HG02840 (cell line): ENCODE results near the gene BSG.

Experiments used
- ATAC-seq: cut with Tn5 transposase; IDR thresholded peaks from one replicate; pipeline ENCODE4 v1.9.1; 2021; ENCODE audit warnings: mild to moderate bottlenecking, moderate library complexity, moderate number of reproducible peaks; ENCODE audit not compliant: unreplicated experiment, low FRiP score

The BSG gene

DNA sequence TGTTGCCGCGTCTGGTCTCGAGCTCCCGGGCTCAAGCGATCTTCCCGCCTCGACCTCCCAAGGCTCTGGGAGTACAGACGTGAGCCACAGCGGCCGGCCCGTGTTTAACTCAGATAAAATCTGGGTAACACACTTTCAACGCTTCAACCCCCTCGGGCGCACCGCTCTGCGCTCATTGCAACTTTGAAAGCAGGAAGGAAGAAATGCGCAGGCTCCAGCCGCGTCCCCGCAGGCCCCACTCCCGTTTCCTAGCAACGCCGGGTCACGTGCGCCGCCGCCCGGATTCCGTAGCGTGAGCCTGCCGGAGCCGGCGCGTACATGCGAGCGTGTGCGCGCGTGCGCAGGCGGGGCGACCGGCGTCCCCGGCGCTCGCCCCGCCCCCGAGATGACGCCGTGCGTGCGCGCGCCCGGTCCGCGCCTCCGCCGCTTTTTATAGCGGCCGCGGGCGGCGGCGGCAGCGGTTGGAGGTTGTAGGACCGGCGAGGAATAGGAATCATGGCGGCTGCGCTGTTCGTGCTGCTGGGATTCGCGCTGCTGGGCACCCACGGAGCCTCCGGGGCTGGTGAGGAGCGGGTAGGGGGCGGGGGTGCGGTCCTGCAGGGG, at the start of gene BSG:
BSG (plus strand) TSS at position 457 of the 603 bp plus-strand sequence; CDS start at position 496, 39 bp downstream.
- peak; percentile 78 for ATAC-seq

DNA sequence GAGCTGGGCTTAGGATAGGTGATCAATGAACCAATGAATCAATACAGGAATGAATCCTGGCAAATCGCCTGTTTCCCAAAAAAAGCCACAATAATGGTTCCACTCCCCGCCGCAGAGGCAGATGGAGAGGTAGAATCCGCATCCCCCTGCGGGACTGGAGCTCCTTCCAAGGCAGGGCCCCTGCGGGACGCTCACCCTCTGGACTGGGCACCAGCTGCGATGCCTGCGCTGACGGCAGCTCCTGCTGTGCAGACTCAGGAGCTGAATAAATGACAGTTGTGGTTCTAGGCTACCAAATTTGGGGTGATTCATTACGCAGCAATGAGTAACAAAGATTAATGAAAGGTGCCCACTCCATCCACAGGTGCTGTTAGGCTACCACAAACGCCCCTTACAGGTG, 49.7 kb upstream of the BSG start:
- ATAC-seq: no peak

DNA sequence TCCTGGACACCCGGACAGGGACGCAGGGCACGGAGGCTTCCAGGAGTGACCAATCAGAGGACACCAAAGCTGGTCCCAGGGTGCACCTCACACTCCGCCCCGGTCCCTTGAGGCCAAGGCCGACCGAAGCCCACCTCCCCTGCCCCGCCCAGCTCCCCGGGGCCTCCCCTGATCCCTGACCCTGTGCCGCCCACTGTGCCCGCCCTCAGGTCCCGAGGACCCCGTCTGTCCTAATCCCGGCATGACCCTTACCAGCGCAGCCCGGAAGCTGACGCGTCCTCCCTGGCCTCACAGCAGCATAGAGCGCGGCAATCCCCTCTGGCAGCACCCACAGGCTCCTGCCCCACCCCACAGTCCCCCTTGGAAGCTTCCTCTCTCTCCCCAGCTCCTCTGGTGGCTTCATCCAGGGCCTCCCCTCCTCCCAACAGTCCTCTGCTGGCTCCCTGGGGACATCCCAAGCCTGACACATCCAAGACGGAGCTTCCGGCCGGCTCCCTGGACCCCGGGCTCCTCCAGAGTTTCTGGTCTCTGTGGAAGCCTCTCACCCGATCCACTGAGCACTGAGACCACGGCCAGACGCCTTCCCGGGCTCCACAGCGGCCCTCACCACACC, 48.2 kb upstream of the BSG start:
- no peak for ATAC-seq

DNA sequence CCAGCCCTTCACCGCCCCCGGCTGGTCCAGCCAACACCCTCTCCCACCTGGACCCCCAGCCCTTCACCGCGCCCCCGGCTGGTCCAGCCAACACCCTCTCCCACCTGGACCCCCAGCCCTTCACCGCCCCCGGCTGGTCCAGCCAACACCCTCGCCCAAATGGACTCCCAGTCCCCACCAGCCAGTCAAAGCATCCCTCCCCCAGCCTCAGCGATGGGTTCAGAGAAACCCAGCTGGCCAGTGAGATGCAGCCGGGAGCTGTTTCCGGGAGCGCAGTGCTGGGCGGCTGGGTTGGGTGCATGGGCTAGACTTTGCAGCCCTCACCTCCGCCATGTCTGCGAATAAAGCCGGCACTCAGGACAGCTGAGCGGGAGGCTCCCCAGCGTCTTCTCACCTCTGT, 47.4 kb upstream of the BSG start:
- ATAC-seq: no peak

DNA sequence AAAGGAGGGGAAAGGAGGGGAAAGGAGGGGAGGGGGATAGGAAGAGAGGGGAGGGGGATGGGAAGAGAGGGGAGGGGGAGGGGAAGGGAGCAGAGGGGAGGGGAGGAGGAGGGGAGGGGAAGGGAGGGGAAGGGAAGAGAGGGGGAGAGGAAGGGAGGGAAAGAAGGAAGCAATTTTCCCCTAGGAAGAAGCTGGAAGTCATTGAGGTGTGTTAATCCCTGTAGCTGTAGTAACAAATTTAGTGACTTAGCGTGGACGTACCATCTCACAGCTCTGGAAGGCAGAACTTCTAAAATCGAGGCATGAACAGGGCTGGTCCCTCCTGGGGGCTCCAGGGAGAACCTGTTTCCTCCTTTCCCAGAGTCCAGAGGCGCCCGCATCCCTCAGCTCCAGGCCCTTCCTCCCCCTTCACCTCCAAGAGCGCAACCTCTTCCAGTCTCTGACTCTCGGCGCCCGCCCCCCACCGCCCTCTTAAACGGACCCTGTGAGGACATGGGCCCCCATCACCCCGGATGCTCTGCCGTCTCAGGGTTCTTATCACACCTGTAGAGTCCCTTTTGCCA, 46.5 kb upstream of the BSG start:
- no peak for ATAC-seq

DNA sequence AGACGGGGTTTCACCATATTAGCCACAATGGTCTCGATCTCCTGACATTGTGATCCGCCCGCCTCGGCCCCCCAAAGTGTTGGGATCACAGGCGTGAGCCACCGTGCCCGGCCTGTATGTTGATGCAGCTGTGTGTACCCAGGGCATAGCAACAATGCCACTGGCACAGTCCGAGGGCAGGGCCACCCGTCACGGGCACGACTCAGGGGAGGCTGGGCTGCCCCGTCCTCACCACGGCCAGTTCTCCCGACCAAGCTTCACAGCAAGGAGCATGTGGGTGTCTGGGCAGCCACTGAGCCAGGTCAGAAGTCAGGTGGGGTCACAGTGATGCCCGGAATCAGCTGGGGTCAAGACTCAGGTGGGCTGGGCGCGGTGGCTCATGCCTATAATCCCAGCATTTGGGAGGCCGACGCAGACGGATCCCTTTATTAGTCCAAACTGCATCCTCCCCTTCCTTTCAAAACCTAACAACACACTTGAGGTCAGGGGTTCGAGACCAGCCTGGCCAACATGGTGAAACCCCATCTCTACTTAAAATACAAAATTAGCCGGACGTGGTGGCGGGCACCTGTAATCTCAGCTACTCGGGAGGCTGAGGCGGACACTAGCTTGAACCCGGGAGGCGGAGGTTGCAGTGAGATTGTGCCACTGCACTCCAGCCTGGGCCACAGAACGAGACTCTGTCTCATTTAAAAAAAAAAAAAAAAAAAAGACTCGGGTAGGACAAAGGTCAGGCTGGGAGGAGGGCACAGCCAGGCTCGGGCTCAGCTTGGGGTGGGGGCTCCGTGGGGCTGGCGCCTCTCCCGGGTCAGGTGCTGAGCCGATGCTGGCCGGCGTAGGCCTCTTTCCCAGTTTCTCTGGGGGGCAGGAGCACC, 42.0 kb upstream of the BSG start:
- no peak for ATAC-seq

DNA sequence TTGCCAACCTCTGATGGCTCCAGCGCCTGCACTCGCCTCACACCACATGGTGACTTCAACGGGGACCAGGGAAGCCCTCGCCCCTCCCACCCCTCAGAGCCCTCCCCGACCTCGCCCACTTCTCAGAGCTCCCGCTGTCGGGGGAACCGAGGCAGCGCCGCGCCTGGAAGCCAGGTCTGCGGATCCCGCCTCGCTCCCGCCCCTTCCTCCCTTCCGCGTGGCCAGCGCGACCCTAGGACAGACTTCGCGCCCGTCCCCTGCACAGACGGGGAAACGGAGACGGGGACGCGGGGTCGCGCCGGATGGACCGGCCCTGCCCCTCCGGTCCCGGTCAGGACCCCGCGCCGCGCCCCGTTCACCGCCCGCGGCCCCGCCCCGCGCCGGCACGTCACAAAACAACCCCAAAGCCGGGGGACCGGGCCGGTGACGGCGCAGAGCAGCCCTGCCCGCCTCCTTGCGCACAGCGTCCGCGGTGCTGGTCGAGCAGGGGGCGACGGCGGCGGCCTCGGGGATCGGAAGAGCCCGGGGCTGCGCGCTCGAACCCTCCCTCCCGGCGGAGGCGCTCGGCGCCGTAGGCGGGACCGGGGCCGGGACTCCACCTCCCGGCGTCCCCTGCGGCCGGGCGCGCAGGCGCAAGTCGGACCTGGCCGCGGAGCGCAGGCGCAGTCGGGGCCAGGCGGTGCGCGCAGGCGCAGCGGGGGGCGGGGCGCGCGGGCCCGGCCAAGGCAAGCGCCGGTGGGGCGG, 41.2 kb upstream of the BSG start:
- ATAC-seq: peak; percentile 59

DNA sequence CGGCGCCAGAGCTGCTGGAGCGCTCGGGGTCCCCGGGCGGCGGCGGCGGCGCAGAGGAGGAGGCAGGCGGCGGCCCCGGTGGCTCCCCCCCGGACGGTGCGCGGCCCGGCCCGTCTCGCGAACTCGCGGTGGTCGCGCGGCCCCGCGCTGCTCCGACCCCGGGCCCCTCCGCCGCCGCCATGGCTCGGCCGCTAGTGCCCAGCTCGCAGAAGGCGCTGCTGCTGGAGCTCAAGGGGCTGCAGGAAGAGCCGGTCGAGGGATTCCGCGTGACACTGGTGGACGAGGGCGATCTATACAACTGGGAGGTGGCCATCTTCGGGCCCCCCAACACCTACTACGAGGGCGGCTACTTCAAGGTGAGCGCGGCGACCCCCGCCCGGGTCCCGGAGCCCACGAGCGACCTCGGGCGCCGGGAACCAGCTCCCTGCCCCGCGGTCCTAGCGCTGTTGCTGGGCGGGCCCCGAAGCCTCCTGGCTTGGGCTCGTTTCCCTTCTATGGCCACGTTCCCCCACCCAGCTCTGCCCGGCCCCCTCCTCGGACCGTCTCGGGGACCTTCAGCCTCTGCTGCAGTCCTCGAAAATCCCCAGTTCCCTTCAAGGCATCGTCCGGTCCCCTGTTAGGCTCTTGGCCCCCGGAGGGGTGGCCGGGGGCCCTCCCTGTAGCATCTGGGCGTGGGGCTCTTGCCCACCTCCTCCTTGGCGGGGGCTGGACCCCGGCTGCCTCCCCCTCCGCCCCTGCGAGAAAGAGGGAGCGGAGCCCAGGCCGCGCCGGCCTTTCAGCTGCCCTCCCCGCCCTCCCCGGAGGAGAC, 40.4 kb upstream of the BSG start, which contains the start of gene CDC34:
CDC34 (plus strand) TSS at position 8 of the 808 bp plus-strand sequence; CDS start at position 180, 172 bp downstream.
- ATAC-seq: peak; percentile 50

DNA sequence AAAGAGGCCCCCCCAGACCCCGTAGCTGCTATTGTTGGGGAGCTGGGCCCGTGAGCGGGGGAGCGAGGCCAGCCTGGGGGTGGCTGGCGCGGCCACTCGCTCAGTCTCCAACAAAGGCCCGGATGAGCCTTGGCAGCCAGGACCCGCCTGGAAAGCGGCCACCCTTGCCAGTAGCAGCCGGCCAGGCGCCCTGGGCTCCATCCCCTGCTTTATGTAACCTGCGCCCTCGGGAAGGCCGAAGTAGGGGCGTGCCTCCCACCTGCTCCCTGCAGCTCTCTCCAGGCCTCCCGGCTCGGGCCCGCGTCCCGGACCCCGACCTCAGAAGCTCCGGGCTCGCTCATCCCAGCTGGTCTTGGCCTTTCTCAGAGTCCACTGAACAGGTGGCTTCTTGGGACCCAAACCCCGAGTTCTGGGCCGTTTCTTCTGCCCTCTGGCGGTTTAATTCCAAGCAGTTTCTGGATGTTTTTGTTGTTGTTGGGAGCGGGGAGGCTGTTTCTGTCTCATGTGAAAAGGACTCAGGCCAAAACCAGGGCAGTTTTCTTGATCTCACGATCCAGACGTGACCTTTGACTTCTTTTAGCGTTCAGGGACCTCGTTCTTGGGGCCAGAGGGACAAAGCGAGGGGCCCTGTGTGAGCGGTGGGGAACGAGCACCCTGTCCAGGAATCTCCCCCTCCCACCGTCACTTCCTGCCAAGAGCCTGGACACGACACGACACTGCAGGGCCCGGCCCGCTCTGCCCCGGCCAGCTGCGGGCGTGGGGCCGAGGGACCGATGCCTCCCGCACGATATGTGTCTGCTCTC, 39.6 kb upstream of the BSG start:
- no peak for ATAC-seq

DNA sequence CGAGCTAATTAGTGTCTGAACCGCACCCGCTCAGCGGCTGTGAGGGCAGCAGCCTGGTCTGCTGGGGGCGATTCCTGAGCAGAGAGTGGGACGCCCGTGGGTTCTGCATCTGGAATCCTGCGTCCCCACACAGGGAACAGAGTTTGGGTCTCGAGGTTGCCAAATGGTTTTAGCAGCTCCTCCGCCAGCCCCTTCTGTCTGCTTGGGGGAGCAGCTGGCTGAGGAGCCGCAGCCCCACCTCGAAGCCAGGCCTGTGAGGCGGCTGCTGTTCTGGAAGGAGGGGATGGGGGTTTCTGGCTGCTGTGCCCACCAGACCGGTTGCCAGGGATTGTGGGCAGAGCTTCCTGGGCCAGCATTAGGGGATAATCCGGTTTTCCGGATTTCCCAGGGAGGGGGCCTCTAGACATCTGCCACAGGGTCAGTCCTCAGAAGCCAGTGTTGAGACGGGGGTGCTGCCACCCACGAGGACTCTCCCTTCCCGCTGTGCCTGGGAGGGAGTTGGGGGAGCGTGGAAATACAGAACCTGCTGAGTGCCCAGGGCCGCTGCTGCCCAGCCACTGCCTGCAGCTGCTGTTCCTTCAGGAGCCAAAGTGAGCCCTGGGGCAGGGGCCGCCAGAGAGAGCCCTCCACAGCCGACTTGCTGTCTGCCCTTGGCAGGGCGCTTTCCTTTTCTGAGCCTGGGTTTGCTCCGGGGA, 38.9 kb upstream of the BSG start:
- no peak for ATAC-seq

DNA sequence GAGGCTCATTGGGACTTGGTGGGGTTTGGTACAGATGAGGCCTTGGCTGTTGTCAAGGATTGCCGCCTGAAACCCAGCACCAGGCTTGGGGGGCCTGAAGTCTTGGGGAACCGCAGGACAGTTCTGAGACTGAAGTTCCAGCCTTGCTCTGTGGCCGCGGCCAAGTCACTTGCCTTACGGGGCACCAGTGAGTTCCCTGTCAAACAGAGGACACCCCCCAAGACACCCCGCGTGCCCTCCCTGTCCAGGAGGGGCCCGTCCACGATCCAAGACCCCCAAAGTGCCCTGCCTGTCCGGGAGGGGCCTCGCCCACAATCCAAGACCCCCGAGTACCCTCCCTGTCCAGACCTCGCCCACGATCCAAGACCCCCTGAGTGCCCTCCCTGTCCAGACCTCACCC, 38.3 kb upstream of the BSG start:
- no peak for ATAC-seq

DNA sequence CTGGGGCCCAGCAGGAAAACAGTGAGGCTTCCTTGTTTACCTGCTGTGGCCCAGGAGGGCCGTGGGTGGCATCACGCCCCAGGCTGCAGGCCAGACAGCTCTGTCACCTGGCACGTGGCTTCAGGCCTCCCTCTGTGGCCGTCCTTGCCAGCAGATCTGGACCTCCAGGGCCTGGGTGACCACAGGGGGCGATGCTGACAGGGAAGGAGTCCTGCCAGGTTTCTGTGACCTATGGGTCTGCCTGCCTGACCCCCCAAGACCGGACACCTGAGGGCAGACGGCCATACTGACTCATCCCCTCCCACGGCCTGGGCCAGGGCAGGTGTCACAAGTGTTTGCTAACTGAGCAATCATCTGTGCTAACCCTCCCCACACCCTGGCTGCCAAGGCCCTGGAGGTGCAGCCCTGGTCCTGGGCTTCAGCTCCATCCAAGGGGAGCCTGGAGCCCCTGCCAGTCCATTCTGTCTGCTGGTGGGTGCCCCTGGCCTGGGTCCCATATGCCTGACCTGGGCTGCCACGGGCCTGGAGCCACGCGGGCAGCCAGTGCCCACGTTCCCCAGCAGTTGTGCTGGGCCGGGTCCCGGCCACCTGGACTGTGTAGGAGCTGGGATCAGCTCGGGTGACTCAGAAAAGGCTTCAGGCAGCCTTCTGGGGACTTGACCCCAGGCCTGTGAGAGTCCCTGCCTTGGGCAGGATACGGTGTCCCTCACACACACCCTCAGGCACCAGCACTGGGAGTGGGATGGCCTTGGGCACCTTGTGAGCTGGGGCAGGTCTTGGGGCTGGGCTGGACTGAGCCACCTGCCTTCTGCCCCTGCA, 37.2 kb upstream of the BSG start:
- no peak for ATAC-seq

DNA sequence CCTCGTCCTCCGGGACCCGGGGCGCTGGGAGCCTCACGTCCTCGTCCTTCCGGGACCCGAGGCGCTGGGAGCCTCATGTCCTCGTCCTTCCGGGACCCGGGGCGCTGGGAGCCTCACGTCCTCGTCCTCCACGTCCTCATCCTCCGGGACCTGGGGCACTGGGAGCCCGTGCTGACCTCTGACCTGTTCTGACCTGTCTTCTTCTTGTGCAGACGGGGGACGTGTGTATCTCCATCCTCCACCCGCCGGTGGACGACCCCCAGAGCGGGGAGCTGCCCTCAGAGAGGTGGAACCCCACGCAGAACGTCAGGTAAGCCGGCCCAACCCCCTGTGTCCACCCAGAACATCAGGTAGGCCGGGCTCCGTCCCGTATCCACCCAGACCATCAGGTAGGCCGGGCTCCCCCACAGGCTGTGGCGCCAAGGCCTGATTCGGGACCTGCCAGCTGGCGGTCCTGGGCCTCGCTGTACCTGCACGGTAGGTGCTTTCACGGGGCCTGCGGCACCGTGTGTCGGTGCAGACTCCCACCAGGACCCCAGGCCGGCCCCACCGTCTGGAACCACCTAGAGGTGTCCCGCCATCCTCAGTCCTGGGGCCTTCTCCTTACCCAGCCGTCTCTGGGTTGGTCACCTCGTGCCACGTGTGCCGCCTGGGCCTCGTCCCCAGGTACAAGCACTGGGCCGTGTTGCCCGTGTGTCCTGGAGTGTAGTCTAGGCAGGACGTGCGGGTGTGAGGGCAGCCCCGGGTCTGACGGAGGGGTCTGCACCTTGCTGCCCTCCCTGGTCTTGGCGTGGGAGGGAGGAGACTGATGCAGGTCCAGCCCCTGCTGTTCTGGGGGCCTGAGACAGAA, 36.1 kb upstream of the BSG start:
- ATAC-seq: no peak

DNA sequence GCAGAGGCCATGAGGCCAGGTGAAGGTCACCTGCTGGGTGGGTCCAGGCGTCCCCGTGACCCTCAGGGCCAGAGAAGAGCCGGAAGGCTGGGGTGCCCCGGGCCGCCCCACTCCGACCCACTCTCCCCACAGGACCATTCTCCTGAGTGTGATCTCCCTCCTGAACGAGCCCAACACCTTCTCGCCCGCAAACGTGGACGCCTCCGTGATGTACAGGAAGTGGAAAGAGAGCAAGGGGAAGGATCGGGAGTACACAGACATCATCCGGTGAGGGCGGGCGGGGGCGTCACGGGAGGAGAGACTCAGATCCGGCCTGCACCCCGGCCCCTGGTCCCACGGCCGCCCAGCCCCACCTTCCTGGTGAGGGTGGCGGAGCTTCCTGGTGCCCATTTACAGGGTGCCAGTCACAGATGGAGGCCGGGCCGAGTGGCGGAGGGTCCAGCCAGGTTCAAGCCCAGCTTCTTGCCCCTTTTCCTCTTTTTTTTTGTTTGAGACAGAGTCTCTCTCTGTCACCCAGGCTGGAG, 35.5 kb upstream of the BSG start:
- ATAC-seq: no peak

DNA sequence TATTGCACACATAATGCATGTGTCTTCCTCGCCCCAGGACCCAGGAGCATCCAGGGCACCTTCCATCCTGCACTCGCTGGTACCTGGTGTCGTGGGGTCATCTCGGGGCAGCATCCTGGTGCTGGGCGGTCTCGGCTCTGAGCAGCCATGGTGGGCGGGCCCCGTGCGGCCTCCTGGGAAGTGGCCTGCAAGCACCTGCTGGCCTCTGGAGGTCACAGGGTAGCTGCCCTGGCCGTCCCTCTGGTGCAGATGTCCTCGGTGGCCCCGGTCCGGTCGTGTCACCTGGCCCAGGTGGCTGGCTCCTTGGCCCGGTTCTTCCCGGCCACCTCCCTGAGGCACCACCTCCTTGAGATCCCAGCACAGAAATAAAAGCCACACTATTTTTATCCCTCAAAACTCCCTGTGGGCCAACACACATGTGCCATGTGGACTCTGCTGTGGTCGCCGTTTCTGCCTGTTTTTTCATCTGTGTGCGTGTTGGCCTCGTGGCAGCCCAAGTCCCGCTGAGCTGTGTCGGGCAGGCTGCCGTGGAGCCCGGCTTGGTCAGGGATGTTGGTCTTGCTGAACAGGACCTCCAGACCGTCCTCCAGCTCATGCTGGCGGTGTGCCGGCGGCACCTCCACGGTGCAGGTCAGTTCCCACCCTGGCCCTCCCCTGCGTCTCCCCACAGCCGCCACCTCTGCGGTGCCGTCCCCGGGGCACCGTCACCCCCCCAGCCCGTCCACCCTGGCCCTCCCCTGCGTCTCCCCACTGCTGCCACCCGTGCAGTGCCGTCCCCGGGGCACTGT, 33.6 kb upstream of the BSG start:
- ATAC-seq: no peak
